Measurements from ENCODE around the gene SYNJ1.

SYNJ1 gene

DNA sequence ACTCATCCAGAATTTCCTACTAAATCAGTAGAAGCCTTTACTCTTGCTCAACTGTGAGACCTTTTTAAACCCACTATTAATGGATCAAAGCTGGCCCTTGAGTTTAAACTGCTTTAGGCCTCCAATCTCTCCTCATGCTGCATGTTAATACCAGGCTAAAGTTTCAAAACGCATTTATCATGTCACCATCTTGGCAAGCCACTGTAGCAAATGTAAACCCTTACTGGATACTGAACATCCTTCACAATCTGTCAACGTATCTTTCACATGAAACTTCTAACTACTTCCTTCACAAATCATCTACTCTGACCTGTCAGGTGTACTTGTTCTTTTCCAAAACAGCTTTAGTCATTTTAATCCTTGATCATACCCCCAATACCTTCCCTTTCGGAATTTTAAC, 40.7 kb upstream of the SYNJ1 start:
- DNase-seq (ENCODE audit: low spot score) = no peak
- TF ChIP-seq, protein P1, sequence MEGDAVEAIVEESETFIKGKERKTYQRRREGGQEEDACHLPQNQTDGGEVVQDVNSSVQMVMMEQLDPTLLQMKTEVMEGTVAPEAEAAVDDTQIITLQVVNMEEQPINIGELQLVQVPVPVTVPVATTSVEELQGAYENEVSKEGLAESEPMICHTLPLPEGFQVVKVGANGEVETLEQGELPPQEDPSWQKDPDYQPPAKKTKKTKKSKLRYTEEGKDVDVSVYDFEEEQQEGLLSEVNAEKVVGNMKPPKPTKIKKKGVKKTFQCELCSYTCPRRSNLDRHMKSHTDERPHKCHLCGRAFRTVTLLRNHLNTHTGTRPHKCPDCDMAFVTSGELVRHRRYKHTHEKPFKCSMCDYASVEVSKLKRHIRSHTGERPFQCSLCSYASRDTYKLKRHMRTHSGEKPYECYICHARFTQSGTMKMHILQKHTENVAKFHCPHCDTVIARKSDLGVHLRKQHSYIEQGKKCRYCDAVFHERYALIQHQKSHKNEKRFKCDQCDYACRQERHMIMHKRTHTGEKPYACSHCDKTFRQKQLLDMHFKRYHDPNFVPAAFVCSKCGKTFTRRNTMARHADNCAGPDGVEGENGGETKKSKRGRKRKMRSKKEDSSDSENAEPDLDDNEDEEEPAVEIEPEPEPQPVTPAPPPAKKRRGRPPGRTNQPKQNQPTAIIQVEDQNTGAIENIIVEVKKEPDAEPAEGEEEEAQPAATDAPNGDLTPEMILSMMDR (IDR thresholded peaks at IDR 0.05; ENCODE audit: extremely low read depth, missing control alignments) = no peak

DNA sequence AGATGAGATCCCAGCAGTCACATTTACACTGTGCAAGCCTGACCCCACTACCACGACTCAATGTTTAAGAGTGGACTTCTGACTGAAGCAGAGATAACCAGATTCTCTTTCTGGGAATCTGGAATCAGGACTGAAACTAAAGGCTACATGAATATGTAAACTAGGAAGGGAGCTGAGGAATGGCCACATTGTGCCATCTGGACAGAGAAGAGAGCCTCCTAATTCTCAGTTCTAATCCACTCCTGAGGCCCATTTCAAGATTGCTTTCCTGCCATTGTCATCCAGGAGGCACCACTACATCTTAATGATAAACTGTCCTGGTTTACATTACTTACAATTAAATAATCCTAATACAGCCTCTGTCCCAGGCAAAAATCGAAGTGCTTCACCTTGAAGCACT, 37.2 kb upstream of the SYNJ1 start:
- DNase-seq (ENCODE audit: low spot score) = no peak
- TF ChIP-seq, protein P1 (IDR thresholded peaks at IDR 0.05; ENCODE audit: extremely low read depth, missing control alignments) = no peak

DNA sequence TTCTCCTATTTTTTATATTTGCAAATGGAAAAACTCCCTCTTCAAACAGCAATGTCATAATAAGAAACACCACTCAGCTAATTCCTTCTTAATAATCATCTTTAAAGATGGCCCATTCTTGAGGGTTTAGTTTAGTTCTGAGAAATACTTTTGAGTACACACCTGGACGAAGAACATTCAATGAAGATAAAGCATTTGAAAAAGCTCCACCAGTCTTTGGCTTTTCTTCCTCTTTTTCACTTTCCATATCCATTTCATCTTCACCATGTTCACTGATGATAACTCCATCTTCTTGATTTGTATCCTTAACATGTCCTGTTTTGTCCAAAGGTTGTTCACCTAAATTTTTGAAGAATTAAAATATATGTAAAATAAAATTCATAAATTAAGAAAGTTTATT, 36.4 kb upstream of the SYNJ1 start:
- DNase-seq (ENCODE audit: low spot score) = no peak
- TF ChIP-seq, protein P1 (IDR thresholded peaks at IDR 0.05; ENCODE audit: extremely low read depth, missing control alignments) = no peak

DNA sequence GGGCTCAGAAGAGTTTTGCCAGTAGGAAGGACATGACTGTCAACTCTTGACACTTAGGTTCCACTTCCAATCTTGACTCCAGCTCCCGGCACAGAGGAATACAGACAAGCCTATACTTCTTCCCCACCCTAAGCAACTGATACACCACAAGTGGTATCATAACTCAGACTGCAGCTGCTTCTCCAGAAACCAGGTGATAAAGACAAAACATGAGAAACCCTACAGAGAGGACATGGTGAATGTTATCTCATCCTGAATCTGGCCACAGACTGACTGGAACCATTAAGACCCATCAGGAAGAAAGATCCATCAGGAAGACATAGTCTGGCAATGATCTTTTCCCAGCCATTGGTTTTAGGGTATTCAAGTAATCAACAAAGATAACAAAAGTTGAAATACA, 30.0 kb upstream of the SYNJ1 start:
- DNase-seq (ENCODE audit: low spot score) = no peak

DNA sequence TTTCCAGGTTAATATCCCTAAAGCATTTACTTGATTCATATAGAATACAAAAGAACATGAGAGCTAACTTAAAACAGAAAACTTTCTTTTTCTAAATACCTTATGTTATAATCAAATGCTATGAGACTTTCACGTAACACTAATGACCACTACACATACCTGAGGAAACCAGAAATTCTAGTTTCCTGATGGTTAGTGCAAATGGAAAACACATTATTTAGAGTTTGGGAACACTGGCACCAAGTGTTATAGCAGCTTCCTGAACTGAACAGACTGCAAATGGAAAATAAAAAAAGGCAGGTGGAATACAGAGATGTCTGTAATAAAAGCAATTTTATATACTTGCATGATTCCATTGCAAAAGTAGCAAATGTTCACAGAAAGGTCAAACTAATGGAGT, 28.3 kb upstream of the SYNJ1 start:
- DNase-seq (ENCODE audit: low spot score) = no peak
- TF ChIP-seq, protein P1 (IDR thresholded peaks at IDR 0.05; ENCODE audit: extremely low read depth, missing control alignments) = no peak

More for the DNA sequence above, 30.0 kb upstream of the SYNJ1 start:
- TF ChIP-seq, protein P1 (IDR thresholded peaks at IDR 0.05; ENCODE audit: extremely low read depth, missing control alignments) = no peak

DNA sequence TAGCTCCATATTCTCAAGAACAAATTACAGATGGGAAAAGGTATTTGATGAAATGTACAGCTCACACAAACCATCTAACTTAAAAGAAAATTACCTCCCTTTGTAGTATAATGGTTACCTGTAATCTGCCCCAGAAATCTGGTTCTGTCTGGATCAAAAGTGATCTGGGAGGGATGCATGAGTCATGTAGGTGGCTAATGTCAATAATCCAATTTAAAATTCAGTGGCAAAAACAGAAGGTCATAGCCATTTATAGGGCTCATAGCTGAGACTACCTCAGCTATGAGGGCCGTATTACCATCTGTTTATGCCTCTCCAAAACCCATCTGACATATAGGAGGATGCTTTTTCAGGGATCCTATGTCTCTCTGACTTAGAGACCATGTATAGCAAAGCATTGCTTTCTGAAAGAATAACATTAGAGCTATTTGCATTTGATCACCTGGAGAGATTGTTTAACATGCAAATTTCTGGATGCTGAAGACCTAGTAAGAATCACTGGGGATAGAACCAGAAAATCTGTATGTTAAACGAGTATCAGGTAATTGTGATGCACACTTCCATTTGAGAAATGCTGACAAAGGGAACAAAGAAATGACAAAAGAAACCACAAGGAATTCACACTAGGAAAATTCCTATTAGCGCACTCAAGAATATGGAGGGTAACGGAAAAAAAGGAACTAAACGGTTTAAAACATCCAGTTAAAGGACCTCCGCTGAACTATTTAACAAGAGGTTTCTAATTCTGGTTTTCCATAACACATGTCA, 26.2 kb upstream of the SYNJ1 start:
- TF ChIP-seq, protein P1 (IDR thresholded peaks at IDR 0.05; ENCODE audit: extremely low read depth, missing control alignments) = no peak
- DNase-seq (ENCODE audit: low spot score) = no peak

DNA sequence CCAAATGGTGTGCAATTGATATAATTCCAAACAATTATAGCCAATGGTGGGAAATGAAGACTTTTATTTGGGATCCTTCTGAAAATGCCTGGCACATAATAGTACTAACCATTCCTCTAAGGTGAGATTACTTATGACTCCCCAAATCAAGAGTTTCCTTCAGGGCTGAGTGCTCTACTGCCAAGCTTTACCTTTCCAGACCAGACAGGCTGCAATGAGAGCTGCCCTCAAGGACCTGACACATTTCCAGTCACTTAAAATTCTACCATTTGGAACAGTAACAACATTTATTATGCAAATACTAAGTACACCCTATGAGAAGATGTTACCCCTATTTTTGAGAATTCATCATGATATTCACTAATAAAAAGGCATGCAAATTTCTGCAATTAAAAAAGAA, 22.6 kb upstream of the SYNJ1 start:
- TF ChIP-seq, protein P1 (IDR thresholded peaks at IDR 0.05; ENCODE audit: extremely low read depth, missing control alignments) = no peak
- no peak for DNase-seq (ENCODE audit: low spot score)
